NCI-H460 (cell line): ENCODE data around the gene CCDC68. TPM values are rescaled to one million over a fixed set of nuclear protein-coding genes. Genes with fewer than 3 reads are reported as not detected.

Experiments
- DNase-seq: peaks from one replicate; pipeline ENCODE4 v3.0.0-alpha.2; 2016; ENCODE audit warnings: low read depth; ENCODE audit errors: extremely low read depth
- total RNA-seq: library from RNA; depleted of rRNA; stranded (reverse); fragments of >200 nt; shearing (Covaris generic); gene quantifications from 2 replicates; pipeline ENCODE4 v1.2.3, GENCODE V29; 2014

Gene CCDC68
- total RNA-seq, 1 experiment from 2014 or later, result 64.8 TPM

GRCh38 chr18:54923339-54923956 is 35.8 kb downstream of the CCDC68 start:
- no peak for DNase-seq

DNA sequence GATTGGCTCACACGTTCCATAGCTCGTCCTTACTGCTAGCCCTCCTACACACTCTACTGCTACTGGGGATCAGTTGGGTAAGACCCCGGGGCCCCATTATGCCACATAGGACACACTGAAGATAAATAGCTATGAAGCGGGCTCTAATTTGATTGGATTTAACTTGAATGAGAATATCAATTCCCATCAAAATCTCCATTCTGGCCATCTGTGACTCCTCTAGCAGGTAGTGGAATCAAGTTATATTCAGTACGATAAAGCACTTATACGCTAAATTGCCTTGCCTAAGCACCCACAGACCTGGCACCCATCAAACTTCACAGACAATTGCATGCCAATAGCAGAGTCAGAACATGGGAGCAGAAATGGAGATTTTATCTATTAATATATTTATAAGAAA is 39.8 kb downstream of the CCDC68 start:
- DNase-seq, result no peak

GRCh38 chr18:54918060-54918459 is 41.2 kb downstream of the CCDC68 start:
- no peak for DNase-seq

- no peak for DNase-seq
Measured at GRCh38 chr18:54916507-54916906, 42.8 kb downstream of the CCDC68 start.

- DNase-seq, result no peak
Measured at GRCh38 chr18:54914816-54915215, 44.4 kb downstream of the CCDC68 start.

DNA sequence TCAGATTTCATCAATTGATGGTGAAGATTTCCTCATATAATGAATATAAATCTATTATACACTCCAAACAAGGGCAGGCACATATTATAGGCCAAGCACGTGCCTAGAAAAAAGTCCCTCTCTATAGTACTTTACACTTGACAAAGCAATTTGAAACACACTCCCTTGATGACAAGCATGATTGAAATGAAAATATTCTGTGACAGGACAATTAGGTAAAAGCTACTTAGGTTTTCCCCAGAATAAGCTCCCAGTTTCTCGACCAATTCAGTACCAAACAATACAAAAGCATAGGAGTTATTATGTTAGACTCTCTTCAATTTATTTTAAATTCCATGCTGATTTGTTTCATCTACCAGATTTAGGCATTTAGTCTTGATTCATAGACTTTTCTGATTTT is 47.7 kb downstream of the CCDC68 start:
- DNase-seq, result no peak

DNA sequence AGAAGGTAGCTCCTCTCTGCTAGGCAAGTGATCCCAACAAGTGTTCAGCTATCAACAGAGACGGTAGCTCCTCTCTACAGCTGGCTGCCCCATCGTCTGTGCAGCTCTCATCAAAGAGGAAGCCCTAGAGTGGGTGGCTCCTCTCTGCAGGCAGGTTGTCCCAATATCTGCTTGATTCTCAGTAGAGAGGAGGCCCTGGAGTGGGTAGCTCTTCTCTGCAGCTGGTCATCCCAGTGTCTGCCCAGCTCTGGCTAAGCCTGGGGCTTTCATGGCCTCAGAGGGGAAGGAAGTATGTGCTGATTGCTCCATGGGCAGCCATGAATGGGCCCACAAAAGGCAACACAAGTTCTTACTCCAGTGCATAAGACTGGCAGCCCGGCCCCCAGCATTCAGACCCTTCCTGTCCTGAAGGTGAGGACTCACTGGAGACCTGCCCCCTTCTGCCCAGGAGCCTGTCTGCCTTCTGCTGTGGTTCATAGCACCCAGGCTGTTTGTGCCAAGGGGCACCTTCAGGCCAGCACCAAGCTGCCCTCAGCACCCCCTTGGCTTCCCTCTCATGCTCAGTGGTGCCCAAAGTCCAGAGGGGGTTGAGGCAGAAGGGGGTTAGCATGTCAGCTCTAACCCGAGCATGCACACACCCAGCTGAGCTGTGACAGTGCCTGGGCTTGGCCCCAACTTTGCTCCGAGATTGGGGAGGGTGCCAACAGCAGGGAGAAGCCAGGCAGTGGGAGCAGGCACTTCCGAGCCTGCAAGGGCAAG is 48.9 kb downstream of the CCDC68 start:
- no peak for DNase-seq

GRCh38 chr18:54909538-54909937 is 49.7 kb downstream of the CCDC68 start:
- no peak for DNase-seq

DNA sequence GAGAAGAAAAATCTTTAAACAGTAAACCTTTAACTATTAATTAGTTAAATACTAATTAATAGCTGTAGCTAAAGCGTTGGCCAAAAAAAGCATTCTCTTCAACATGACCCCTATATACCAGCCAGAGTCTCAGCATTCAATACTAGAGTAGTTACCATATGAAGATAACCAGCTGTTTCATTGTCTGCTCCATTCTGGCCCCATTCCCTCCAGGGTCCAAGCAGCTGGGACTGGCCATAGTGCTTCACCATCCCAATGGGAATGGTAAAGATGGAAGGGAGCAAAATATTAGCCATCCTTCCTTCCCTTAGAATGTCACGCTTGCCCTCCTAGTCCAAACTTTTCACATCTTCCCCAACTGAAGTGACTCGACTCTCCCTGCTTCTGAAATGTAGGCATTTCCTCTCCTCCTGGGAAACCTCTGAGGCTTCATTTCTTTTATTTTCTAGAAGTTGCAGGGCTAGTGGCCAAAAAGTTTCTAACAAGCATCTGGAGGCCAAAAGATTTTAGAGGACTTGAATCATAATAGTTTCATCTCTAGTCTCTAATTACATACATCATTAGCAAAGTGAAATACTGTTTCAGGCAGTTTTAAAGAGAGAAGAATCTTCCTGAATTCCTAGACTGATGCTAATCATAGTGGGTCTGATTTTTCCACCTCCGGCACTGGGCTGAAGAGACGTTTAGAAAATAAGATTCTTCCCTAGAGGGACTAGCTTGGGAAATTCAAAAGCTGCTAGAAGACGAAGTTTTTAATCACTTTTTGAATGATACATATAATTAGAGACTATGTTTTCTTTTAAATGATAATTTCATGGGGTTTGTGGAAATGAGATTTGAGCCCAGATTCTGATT is 52.7 kb downstream of the CCDC68 start:
- DNase-seq, result no peak

- no peak for DNase-seq
Measured at GRCh38 chr18:54905629-54906028, 53.6 kb downstream of the CCDC68 start.

DNA sequence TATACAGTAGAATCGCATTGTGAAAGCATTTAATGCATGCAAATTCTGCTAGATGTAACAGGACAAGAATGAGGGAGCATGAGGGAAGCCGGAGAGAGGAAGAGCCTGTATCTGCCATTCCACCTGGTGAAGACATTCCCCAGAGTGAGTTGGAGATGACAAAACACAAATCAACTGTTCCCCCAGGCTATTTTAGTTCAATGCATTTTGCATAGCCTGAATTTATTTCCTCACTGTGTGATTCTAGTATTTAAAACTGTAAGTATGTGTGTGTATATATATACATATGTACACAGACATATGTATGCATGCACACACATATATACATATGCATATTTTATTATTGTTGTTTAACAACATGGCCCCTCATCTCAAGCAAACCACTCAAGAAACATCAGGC is 54.7 kb downstream of the CCDC68 start:
- DNase-seq, result no peak

DNA sequence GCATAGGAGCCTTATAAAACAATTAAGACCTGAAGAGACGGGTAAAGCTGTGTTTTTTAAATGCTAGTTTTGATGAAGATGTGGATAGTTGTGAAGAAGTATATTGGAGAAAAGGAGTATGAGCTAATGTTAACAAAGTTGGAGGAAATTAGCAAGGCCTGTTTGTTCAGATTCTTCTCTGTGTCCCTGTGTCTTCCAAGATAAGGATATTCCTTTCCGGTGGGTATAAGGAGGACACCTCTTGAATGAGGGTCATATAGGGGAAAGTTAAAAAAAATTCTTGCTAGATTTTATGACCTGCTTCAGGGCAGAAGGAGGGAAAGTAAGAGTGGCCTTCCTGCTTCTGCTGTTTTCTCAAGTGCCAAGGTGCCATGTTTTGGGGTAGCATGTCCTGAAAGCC is 59.0 kb downstream of the CCDC68 start:
- no peak for DNase-seq

- no peak for DNase-seq
Measured at GRCh38 chr18:54899500-54899899, 59.8 kb downstream of the CCDC68 start.

- no peak for DNase-seq
Measured at GRCh38 chr18:54888933-54889332, 70.3 kb downstream of the CCDC68 start.

GRCh38 chr18:54888378-54888777 is 70.9 kb downstream of the CCDC68 start:
- no peak for DNase-seq

DNA sequence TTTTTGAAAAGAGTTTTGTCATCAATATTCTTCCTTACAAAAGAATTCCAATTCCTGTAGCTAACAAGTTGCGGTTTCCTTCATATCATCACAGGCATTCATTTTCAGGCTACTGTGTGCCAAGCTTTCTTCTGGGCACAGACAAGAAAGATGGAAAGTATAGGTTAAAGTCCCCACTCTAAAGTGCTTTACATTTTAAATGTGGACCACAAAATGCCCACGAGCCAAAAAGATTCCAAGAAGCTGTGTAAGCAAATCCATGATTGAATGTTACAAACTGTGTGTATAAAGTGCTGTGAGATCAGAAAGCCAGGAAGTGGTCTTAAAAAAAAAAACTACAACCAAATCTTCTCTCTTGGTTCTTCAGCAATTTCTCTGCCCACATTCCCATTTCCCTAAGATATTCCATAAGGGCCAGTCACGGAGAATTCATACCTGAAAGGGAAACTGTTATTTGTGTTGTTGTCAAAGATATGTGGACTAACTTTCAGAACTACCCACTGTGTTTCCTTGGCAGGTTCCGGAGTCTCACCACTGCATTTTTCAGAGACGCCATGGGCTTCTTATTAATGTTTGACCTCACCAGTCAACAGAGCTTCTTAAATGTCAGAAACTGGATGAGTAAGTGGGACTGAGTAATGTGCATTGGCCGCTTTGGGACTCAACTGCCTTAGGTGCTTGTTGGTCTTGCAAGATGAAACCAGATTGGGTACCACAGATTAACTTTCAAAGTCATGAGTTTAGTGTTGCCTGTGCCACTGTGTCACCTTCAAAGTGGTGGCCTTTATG is 75.3 kb downstream of the CCDC68 start:
- DNase-seq, result no peak

- no peak for DNase-seq
Measured at GRCh38 chr18:54882318-54882717, 76.9 kb downstream of the CCDC68 start.

DNA sequence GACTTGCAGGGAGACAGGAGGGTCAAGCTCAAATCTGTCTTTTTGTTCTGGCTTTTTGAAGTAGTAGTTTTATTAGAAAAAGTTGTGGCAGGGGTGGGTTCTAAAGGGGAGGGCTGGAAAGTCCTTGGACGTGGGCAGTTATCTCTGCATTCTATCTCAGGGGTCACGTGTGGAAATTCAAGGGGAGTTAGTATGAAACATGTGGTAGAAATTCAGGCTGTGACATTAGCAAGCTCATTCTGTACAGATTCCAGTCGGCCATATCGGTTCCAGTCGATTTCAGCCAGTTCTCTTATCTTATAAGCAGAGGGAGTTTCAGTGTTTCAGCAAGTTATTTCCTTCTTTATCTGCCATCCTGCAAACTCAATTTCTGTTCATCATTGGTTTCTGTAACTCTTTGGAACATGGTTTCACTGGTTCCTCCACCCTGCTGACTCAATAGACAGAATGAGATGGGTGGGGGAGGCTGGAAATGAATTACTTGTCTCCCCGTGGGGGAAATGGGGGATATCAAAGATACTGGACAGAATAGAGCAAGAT is 78.0 kb downstream of the CCDC68 start:
- DNase-seq, result no peak

GRCh38 chr18:54880395-54881105 is 78.7 kb downstream of the CCDC68 start:
- no peak for DNase-seq

DNA sequence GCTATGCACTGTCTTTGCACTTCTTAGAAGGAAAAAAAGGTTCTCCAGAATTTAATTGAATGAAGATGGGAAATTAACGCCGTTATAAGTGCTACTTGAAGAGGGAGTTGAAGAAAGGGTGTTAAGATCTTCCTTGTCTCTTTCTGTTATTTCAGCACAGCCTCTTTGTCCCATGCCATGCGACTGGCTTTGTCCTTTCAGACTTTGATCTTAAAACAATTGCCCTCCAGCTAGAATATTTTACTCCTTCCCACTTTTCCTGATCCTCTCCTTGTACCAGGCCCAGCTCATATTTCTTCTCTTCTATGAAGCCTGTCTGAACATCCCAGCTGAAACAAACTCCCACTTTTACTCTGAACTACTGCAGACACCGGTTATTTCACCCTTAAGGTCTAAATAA is 79.6 kb downstream of the CCDC68 start:
- no peak for DNase-seq
